HG03439 (cell line): ENCODE results near the gene SLC13A3.
"Not testable (repeated sequence)": the region's sequence is repeated elsewhere in the genome, so short reads cannot be mapped to it uniquely, and the experiment has no call there.

Experiments used
- ATAC-seq: cut with Tn5 transposase; IDR thresholded peaks from one replicate; pipeline ENCODE4 v1.9.1; 2021; ENCODE audit warnings: mild to moderate bottlenecking, moderate library complexity; ENCODE audit not compliant: unreplicated experiment

SLC13A3 gene

GRCh38 chr20:46681032-46681854, 30.0 kb upstream of the SLC13A3 start:
- no peak for ATAC-seq

- ATAC-seq = no peak
Measured at GRCh38 chr20:46680684-46681031, 29.4 kb upstream of the SLC13A3 start.

GRCh38 chr20:46678516-46678915, 27.3 kb upstream of the SLC13A3 start:
- no peak for ATAC-seq

GRCh38 chr20:46677608-46678007, 26.3 kb upstream of the SLC13A3 start:
- ATAC-seq = no peak

GRCh38 chr20:46676649-46677316, 25.5 kb upstream of the SLC13A3 start:
- ATAC-seq = not testable (repeated sequence)

- no peak for ATAC-seq
Measured at GRCh38 chr20:46674253-46675083, 23.2 kb upstream of the SLC13A3 start.

- no peak for ATAC-seq
Measured at GRCh38 chr20:46673394-46674252, 22.4 kb upstream of the SLC13A3 start.

GRCh38 chr20:46672543-46673148, 21.4 kb upstream of the SLC13A3 start:
- ATAC-seq = no peak

GRCh38 chr20:46671866-46672542, 20.7 kb upstream of the SLC13A3 start:
- ATAC-seq = no peak

GRCh38 chr20:46670585-46671584, 19.6 kb upstream of the SLC13A3 start:
- ATAC-seq = no peak

GRCh38 chr20:46670228-46670584, 18.9 kb upstream of the SLC13A3 start:
- ATAC-seq = no peak

- ATAC-seq = no peak
Measured at GRCh38 chr20:46666818-46667515, 15.7 kb upstream of the SLC13A3 start.

GRCh38 chr20:46666306-46666705, 15.0 kb upstream of the SLC13A3 start:
- ATAC-seq = no peak

- no peak for ATAC-seq
Measured at GRCh38 chr20:46665602-46666001, 14.3 kb upstream of the SLC13A3 start.

- ATAC-seq = no peak
Measured at GRCh38 chr20:46663531-46663930, 12.3 kb upstream of the SLC13A3 start.

GRCh38 chr20:46661659-46662058, 10.4 kb upstream of the SLC13A3 start:
- ATAC-seq = no peak

GRCh38 chr20:46660487-46660886, 9.2 kb upstream of the SLC13A3 start:
- ATAC-seq = no peak

GRCh38 chr20:46657618-46658017, 6.4 kb upstream of the SLC13A3 start:
- ATAC-seq = no peak
